WI38 (cell line): ENCODE results near the gene FOXI3.

ENCODE experiments used
- H3K4me3 ChIP-seq: 2 replicates; pipeline ENCODE4 v1.5.1; 2011; ENCODE audit warnings: low read depth, mild to moderate bottlenecking, control low read depth, low read length
- CTCF ChIP-seq: IDR thresholded peaks from 2 replicates; pipeline ENCODE4 v1.5.1; 2012; ENCODE audit warnings: low read depth, mild to moderate bottlenecking, control low read depth, low read length

The FOXI3 gene

GRCh38 chr2:88481691-88482336 lies 29.3 kb upstream of the FOXI3 start:
- no peak for TF ChIP-seq CTCF
- no peak overlapping the region for H3K4me3 ChIP-seq

DNA sequence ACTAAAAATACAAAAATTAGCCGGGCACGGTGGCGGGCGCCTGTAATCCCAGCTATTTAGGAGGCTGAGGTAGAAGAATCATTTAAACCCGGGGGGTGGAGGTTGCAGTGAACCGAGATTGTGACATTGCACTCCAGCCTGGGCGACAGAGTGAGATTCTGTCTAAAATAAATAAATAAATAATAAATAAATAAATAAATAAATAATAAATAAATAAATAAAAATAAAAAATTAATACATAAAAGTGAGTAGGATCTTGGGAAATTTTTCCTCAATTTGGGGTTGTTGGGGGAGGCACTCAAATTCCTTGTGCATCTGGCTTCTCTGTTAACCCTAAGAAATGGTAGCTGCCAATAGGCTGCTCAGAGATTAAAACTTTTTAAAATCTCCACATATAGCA lies 20.3 kb upstream of the FOXI3 start:
- no peak for TF ChIP-seq CTCF
- no peak overlapping the region for H3K4me3 ChIP-seq

GRCh38 chr2:88471083-88471942 lies 18.8 kb upstream of the FOXI3 start:
- no peak overlapping the region for H3K4me3 ChIP-seq
- TF ChIP-seq CTCF, result no peak

GRCh38 chr2:88469202-88470114 lies 17.0 kb upstream of the FOXI3 start:
- no peak overlapping the region for H3K4me3 ChIP-seq
- no peak for TF ChIP-seq CTCF

GRCh38 chr2:88464153-88464552 lies 11.7 kb upstream of the FOXI3 start:
- H3K4me3 ChIP-seq, result no peak overlapping the region
- no peak for TF ChIP-seq CTCF

- TF ChIP-seq CTCF, result no peak
- no peak overlapping the region for H3K4me3 ChIP-seq
These were observed 6.1 kb upstream of the FOXI3 start for GRCh38 chr2:88458633-88459032.
